ENCODE data around the gene SNAP25. TPM values are rescaled to one million over a fixed set of nuclear protein-coding genes. Genes with fewer than 3 reads are reported as not detected.

SNAP25 gene
- total RNA-seq, 2 donors from 2014 or later = 0.74 to 9.3 TPM

DNA sequence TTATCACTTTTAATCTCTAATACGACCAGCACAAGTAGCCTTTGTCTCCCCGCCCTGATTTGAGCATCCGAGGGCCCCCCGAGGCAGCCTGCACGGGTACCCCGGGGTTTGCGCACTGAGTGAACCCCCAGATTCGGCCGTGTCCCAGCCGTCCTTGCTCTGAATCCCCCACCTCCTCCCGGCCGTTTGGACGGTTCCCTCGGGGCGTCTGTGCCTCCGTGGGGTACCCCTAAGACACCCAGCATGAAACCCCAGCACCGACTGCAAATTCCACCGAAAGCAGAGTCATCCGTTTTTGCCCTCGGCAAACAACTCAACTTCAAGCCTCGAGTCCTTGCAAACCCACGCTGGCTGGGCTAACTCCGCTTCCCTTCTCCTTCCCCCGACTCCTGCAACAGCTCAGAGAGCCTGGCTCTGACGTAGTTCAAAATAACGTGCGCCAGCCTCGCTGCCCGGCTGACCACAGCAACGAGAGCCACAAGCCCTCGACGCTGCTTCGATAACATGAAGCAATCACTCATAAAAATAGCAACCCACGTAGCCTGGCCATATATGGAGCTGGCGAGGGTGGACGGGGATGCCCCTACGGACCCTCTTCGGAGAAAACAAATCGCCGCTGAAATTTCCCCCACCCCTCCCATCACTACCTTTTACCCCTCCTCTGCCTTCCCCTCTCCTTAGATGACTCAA lies 764 bp upstream of the SNAP25 start:
- peak overlapping the region; percentile 16 to 36 for H3K4me3 ChIP-seq
- H3K27me3 ChIP-seq = peaks cover 0 to 7% of the 10 kb centered on the region in 2 donors
- DNase-seq (ENCODE audit: low spot score) = peak; percentile 83
- no peaks in the 10 kb centered on the region for H3K9me3 ChIP-seq
- peak overlapping the region; percentile 33 to 81 for H3K27ac ChIP-seq
- no peaks in the 10 kb centered on the region for H3K36me3 ChIP-seq
- peaks cover 0 to 15% of the 10 kb centered on the region in 2 donors for H3K4me1 ChIP-seq
- TF ChIP-seq CTCF (IDR thresholded peaks at IDR 0.05) = no peak

DNA sequence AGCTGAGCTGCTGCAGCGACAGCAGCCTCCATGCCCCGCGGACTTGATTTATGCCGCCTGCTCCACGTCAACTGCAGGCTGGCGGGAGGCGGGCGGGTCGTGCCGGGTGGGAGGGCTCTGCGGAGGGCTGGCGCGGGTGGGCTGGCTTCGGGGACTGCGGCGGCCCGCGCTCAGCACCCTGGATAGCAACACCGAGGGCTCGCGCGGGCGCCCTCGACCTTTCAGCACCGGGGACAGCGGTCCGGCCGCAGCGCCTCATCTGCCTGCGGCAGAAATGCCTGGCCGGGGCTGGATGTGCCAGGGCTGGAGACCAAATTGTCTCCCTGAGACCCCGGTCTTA lies 792 bp downstream of the SNAP25 start:
- no peaks in the 10 kb centered on the region for H3K36me3 ChIP-seq
- H3K27me3 ChIP-seq = peaks cover 0 to 7% of the 10 kb centered on the region in 2 donors
- peak; percentile 73 for DNase-seq (ENCODE audit: low spot score)
- peak overlapping the region in 1 of 2 donors; percentile 36 for H3K4me3 ChIP-seq
- peak overlapping the region in 1 of 2 donors; percentile 81 for H3K27ac ChIP-seq
- H3K4me1 ChIP-seq = peaks cover 0 to 15% of the 10 kb centered on the region in 2 donors
- TF ChIP-seq CTCF (IDR thresholded peaks at IDR 0.05) = peak in 1 of 2 donors; percentile 23
- H3K9me3 ChIP-seq = no peaks in the 10 kb centered on the region

- Histone ChIP-seq H3K9me3 (no peaks in the 10 kb centered on the region), H3K27me3 (peaks cover 0 to 7% of the 10 kb centered on the region in 2 donors), H3K27ac (no peak overlapping the region), H3K4me1 (peaks cover 0 to 15% of the 10 kb centered on the region in 2 donors), H3K36me3 (no peaks in the 10 kb centered on the region), H3K4me3 (no peak overlapping the region)
- TF ChIP-seq CTCF (IDR thresholded peaks at IDR 0.05) = no peak
- no peak for DNase-seq (ENCODE audit: low spot score)
Observed at GRCh38 chr20:10219993-10220750, 1.5 kb downstream of the SNAP25 start.

- Histone ChIP-seq H3K27ac (no peak overlapping the region), H3K36me3 (no peaks in the 10 kb centered on the region), H3K9me3 (no peaks in the 10 kb centered on the region), H3K4me1 (peaks cover 0 to 15% of the 10 kb centered on the region in 2 donors), H3K27me3 (peaks cover 0 to 7% of the 10 kb centered on the region in 2 donors), H3K4me3 (no peak overlapping the region)
- DNase-seq (ENCODE audit: low spot score) = no peak
- no peak for TF ChIP-seq CTCF (IDR thresholded peaks at IDR 0.05)
Observed at GRCh38 chr20:10221021-10221420, 2.4 kb downstream of the SNAP25 start.

GRCh38 chr20:10225439-10226060 lies 6.9 kb downstream of the SNAP25 start:
- Histone ChIP-seq H3K27me3 (no peaks in the 10 kb centered on the region), H3K9me3 (no peaks in the 10 kb centered on the region), H3K27ac (no peak overlapping the region), H3K4me1 (no peaks in the 10 kb centered on the region), H3K36me3 (no peaks in the 10 kb centered on the region), H3K4me3 (no peak overlapping the region)
- TF ChIP-seq CTCF (IDR thresholded peaks at IDR 0.05) = no peak
- DNase-seq (ENCODE audit: low spot score) = no peak
